Glutamatergic neuron (in vitro differentiated cells): ENCODE results near the gene NEK9. TPM values are rescaled to one million over a fixed set of nuclear protein-coding genes. Genes with fewer than 3 reads are reported as not detected.

Experiments
- DNase-seq: peaks from one replicate; pipeline ENCODE4 v3.0.0; 2022
- H3K27ac Mint-ChIP-seq: one replicate; pipeline ENCODE4 v1.8.0; 2020; ENCODE audit warnings: mild to moderate bottlenecking, mixed read lengths, inconsistent platforms; ENCODE audit not compliant: unreplicated experiment
- H3K27me3 Mint-ChIP-seq: one replicate; pipeline ENCODE4 v1.8.0; 2020; ENCODE audit warnings: mild to moderate bottlenecking, moderate library complexity, mixed read lengths, inconsistent platforms; ENCODE audit not compliant: unreplicated experiment
- H3K36me3 Mint-ChIP-seq: one replicate; pipeline ENCODE4 v1.8.0; 2020; ENCODE audit warnings: mild to moderate bottlenecking, mixed read lengths, inconsistent platforms; ENCODE audit not compliant: unreplicated experiment
- H3K4me1 Mint-ChIP-seq: one replicate; pipeline ENCODE4 v1.8.0; 2020; ENCODE audit warnings: mild to moderate bottlenecking, low read depth, mixed read lengths, inconsistent platforms; ENCODE audit not compliant: unreplicated experiment
- H3K4me3 Mint-ChIP-seq: one replicate; pipeline ENCODE4 v1.8.0; 2020; ENCODE audit warnings: mild to moderate bottlenecking, mixed read lengths, inconsistent platforms; ENCODE audit not compliant: unreplicated experiment
- H3K9me3 Mint-ChIP-seq: one replicate; pipeline ENCODE4 v1.8.0; 2020; ENCODE audit warnings: mild to moderate bottlenecking, moderate library complexity, mixed read lengths, inconsistent platforms; ENCODE audit not compliant: unreplicated experiment
- total RNA-seq: library from RNA; stranded (reverse); fragmentation: NEBNext Ultra II Directional; extraction: Animal tissue kit (Norgen Biotek cat#: 25700); gene quantifications from one replicate; pipeline ENCODE4 v1.2.1, GENCODE V29; 2021; ENCODE audit not compliant: unreplicated experiment
- TF ChIP-seq, protein P1 (sequence below): fragments of 200-600 bp; sonication (generic); IDR thresholded peaks from one replicate; pipeline ENCODE4 v1.5.0; 2021; ENCODE audit not compliant: partially characterized antibody, unreplicated experiment

The NEK9 gene
- total RNA-seq, 1 donor from 2014 or later: 50.7 TPM

DNA sequence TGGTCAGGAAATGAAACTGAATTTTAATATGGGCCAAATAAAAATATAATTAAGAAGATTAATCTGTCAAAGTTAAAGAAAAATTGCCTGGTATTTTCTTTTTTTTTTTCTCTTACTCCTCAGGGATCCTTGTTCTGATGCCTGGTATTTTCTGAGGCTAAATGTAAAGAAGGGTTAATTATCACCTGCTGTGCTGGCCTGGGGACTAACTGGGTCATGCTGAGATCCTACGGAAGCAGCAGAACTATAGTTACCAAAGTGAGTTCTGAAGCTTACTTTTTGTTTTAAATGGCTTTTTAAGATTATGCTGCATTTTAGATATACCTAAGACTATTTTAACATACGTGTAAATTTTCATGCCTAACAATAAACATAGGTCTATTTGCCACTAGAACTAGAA, 34.1 kb downstream of the NEK9 start:
- H3K27me3 Mint-ChIP-seq: no peaks in the 10 kb centered on the region
- no peaks in the 10 kb centered on the region for H3K4me1 Mint-ChIP-seq

DNA sequence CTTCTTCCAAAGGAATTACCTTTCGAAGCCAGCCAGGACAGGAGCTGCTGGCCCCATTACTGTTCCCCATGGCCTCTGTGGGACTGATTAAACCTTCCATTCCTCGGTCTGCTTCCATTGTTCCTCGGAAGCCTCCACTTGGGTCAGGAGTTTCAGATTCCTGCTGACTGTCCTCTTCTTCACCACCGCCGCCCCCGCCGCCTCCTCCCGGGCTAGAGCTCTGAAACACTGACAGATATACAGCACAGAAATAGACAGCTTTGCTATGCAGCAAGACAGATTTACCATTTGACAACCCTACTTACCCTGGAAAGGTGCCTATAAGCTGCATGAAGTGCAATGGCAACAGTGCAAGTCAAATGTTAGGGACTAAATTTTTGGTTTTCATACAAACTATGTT, 35.6 kb downstream of the NEK9 start:
- Mint-ChIP-seq H3K36me3 (no peaks in the 10 kb centered on the region), H3K4me1 (no peaks in the 10 kb centered on the region), H3K27me3 (no peaks in the 10 kb centered on the region), H3K27ac (no peak overlapping the region), H3K4me3 (no peak overlapping the region), H3K9me3 (no peaks in the 10 kb centered on the region)
- TF ChIP-seq, protein P1, sequence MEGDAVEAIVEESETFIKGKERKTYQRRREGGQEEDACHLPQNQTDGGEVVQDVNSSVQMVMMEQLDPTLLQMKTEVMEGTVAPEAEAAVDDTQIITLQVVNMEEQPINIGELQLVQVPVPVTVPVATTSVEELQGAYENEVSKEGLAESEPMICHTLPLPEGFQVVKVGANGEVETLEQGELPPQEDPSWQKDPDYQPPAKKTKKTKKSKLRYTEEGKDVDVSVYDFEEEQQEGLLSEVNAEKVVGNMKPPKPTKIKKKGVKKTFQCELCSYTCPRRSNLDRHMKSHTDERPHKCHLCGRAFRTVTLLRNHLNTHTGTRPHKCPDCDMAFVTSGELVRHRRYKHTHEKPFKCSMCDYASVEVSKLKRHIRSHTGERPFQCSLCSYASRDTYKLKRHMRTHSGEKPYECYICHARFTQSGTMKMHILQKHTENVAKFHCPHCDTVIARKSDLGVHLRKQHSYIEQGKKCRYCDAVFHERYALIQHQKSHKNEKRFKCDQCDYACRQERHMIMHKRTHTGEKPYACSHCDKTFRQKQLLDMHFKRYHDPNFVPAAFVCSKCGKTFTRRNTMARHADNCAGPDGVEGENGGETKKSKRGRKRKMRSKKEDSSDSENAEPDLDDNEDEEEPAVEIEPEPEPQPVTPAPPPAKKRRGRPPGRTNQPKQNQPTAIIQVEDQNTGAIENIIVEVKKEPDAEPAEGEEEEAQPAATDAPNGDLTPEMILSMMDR: no peak
- DNase-seq: no peak

More for the DNA sequence above, 34.1 kb downstream of the NEK9 start:
- TF ChIP-seq, protein P1: no peak
- no peaks in the 10 kb centered on the region for H3K9me3 Mint-ChIP-seq
- H3K36me3 Mint-ChIP-seq: no peaks in the 10 kb centered on the region
- DNase-seq: no peak
- H3K4me3 Mint-ChIP-seq: no peak overlapping the region
- no peak overlapping the region for H3K27ac Mint-ChIP-seq

DNA sequence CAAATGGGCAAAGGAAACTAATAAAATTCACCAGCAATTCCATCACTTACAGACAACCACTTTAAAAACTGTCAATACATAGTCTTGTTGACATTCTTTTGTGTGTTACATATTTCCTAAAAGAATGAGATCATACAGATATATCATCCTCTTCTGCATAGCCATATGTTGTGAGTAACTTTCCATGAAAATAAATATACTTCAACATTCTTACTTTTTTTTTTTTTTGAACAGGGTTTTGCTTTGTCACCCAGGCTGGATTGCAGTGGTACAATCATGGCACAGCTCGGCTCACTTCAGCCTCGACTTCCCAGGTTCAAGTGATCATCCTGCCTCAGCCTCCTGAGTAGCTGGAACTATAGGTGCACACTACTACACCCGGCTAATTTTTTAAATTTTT, 36.5 kb downstream of the NEK9 start:
- Mint-ChIP-seq H3K4me1 (no peaks in the 10 kb centered on the region), H3K9me3 (no peaks in the 10 kb centered on the region), H3K4me3 (no peak overlapping the region), H3K36me3 (no peaks in the 10 kb centered on the region), H3K27me3 (no peaks in the 10 kb centered on the region), H3K27ac (no peak overlapping the region)
- TF ChIP-seq, protein P1: no peak
- no peak for DNase-seq

DNA sequence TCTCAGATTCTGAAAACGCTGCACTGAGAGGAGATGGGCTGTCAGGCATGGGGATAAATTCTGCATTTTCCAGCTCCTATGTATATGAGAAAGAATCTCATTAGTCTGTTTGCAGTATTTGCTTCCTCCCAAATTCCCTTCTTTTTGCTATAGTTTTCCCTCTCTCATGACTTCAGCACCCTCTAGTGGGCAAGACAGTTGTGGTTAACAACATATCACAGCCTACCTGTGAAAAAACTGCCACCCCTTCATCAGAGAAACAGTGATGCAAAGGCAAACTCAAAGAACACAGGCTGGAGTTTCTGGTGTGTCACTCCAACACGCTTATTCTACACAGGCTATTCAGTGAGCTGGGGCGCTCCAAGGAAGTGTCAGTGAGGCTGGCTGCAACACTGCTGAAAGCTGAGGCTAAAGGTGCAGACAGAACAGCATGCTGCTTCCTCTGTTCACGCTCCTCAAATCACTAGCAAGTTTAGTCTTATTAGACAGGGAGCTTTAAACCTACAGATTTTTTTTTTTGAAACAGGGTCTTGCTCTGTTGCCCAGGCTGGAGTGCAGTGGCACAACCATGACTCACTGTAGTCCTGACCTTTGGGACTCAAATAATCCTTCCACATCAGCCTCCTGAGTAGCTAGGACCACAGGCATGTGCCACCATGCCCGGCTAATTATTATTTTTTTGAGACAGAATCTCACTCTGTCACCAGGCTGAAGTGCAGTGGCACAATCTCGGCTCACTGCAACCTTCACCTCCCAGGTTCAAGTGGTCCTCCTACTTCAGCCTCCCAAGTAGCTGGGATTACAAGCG, 38.1 kb downstream of the NEK9 start:
- H3K9me3 Mint-ChIP-seq: no peaks in the 10 kb centered on the region
- H3K36me3 Mint-ChIP-seq: no peaks in the 10 kb centered on the region
- peak; percentile 22 for DNase-seq
- H3K4me3 Mint-ChIP-seq: no peak overlapping the region
- H3K4me1 Mint-ChIP-seq: no peaks in the 10 kb centered on the region
- no peaks in the 10 kb centered on the region for H3K27me3 Mint-ChIP-seq
- TF ChIP-seq, protein P1: peak; percentile 72
- H3K27ac Mint-ChIP-seq: no peak overlapping the region

DNA sequence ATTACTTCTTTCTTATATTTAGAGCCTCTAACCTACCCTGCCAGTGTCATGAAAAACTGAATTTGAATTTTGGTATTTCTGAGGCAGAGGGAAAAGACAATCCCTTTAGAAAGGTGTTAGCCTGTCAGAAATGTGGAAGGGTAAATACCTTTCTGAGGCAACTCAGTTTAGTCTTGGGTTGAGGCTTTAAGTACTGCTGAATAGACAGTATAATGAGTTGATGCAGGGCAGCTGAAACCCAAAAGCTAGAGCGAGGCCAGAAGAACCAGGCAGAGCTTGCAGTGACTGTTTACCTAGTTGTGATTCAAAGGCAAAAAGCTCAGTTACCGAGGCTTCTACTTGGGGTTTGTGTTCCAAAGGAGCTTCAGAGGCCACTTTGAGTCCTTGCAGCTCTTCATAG, 38.7 kb downstream of the NEK9 start:
- H3K36me3 Mint-ChIP-seq: no peaks in the 10 kb centered on the region
- no peak overlapping the region for H3K27ac Mint-ChIP-seq
- TF ChIP-seq, protein P1: no peak
- DNase-seq: no peak
- H3K4me1 Mint-ChIP-seq: no peaks in the 10 kb centered on the region
- H3K4me3 Mint-ChIP-seq: no peak overlapping the region
- no peaks in the 10 kb centered on the region for H3K9me3 Mint-ChIP-seq
- no peaks in the 10 kb centered on the region for H3K27me3 Mint-ChIP-seq
